HG02623 (cell line): ENCODE measurements around the gene CYB5D1.

Experiments used
- ATAC-seq: cut with Tn5 transposase; IDR thresholded peaks from one replicate; pipeline ENCODE4 v1.9.1; 2021; ENCODE audit warnings: moderate library complexity; ENCODE audit not compliant: unreplicated experiment

The CYB5D1 gene

GRCh38 chr17:7885367-7886226 lies 27.8 kb downstream of the CYB5D1 start:
- ATAC-seq: no peak

- ATAC-seq: no peak
These were observed 28.6 kb downstream of the CYB5D1 start for GRCh38 chr17:7886227-7887037.

GRCh38 chr17:7887038-7887481 lies 29.3 kb downstream of the CYB5D1 start:
- ATAC-seq: no peak

- peak; percentile 43 for ATAC-seq
These were observed 29.8 kb downstream of the CYB5D1 start for GRCh38 chr17:7887482-7888183.

- no peak for ATAC-seq
These were observed 30.5 kb downstream of the CYB5D1 start, which contains the start of gene CHD3 for GRCh38 chr17:7888184-7888920. CHD3 (plus strand) TSS chr17:7888789; CDS start chr17:7889001, 212 bp downstream.

- no peak for ATAC-seq
These were observed 31.6 kb downstream of the CYB5D1 start for GRCh38 chr17:7889166-7889955.

GRCh38 chr17:7893187-7893880 lies 35.5 kb downstream of the CYB5D1 start:
- no peak for ATAC-seq

- no peak for ATAC-seq
These were observed 36.4 kb downstream of the CYB5D1 start for GRCh38 chr17:7894226-7894625.

GRCh38 chr17:7894866-7895265 lies 37.1 kb downstream of the CYB5D1 start:
- no peak for ATAC-seq

GRCh38 chr17:7897090-7897489 lies 39.3 kb downstream of the CYB5D1 start:
- no peak for ATAC-seq

GRCh38 chr17:7897773-7898172 lies 40.0 kb downstream of the CYB5D1 start:
- ATAC-seq: no peak

GRCh38 chr17:7903154-7904103 lies 45.6 kb downstream of the CYB5D1 start:
- ATAC-seq: no peak

- no peak for ATAC-seq
These were observed 51.3 kb downstream of the CYB5D1 start for GRCh38 chr17:7909089-7909488.

GRCh38 chr17:7910281-7910680 lies 52.5 kb downstream of the CYB5D1 start:
- no peak for ATAC-seq

- no peak for ATAC-seq
These were observed 52.9 kb downstream of the CYB5D1 start for GRCh38 chr17:7910711-7911110.

GRCh38 chr17:7911116-7911515 lies 53.3 kb downstream of the CYB5D1 start:
- no peak for ATAC-seq
